Measurements from ENCODE around the gene PCCA. TPM values are rescaled to one million over a fixed set of nuclear protein-coding genes. Genes with fewer than 3 reads are reported as not detected.

Gene PCCA
- total and polyA plus RNA-seq, 2 donors (not counting 3 experiments of a cell fraction or from before 2014, with no cell fraction given): 5.7 to 20.2 TPM

GRCh38 chr13:100533588-100534041 lies 444.7 kb downstream of the PCCA start:
- intact Hi-C loops (cut with micrococcal nuclease): no loop called here
- H3K9ac ChIP-seq (replicated peaks; ENCODE audit: extremely low read depth, insufficient read depth, low read length): no peak overlapping the region
- H3K4me3 ChIP-seq (replicated peaks in 1 of 3; ENCODE audit: insufficient read depth in 1 of 3, low read depth in 1 of 3, low read length in 3 of 3): no peak overlapping the region
- BruUV-seq (replicated peaks): no TSS peak
- no peaks in the 10 kb centered on the region for H4K20me1 ChIP-seq (replicated peaks; ENCODE audit: control insufficient read depth, extremely low read depth, insufficient read depth, low read length)
- peaks cover 0 to 4% of the 10 kb centered on the region in 2 experiments for H3K36me3 ChIP-seq (ENCODE audit: control insufficient read depth in 2 of 2, extremely low read depth in 1 of 2, insufficient read depth in 2 of 2, low read length in 2 of 2)
- H3K9me1 ChIP-seq (replicated peaks; ENCODE audit: control insufficient read depth, extremely low read depth, insufficient read depth, low read length): no peaks in the 10 kb centered on the region
- H3K27ac ChIP-seq (ENCODE audit: insufficient read depth, low read depth, low read length): no peak overlapping the region
- H3K4me2 ChIP-seq (ENCODE audit: insufficient read depth, low read length): no peak overlapping the region
- no peaks in the 10 kb centered on the region for H3K79me2 ChIP-seq (ENCODE audit: control insufficient read depth, insufficient read depth, low read length)
- DNase-seq (ENCODE audit: low read depth, low spot score) (no peak), FAIRE-seq (no peak)
- POLR2A ChIA-PET: no interaction called here
- no peak overlapping the region for H2AFZ ChIP-seq (ENCODE audit: low read depth, low read length)
- H3K27me3 ChIP-seq (ENCODE audit: control insufficient read depth in 2 of 2, insufficient read depth in 2 of 2, low read length in 2 of 2): no peaks in the 10 kb centered on the region
- TF ChIP-seq POLR2AphosphoS5 (IDR thresholded peaks at IDR 0.05; ENCODE audit: insufficient read depth, low read depth, low read length) (no peak), MYC (IDR thresholded peaks at IDR 0.05; ENCODE audit: low read depth, low read length) (no peak), CTCF (IDR thresholded peaks at IDR 0.05; ENCODE audit: extremely low read depth in 1 of 2, insufficient read depth in 1 of 2, low read depth in 1 of 2, low read length in 2 of 2) (no peak)
- no peaks in the 10 kb centered on the region for H3K9me3 ChIP-seq (replicated peaks; ENCODE audit: control insufficient read depth, insufficient read depth, low read length)
- H3K4me1 ChIP-seq (ENCODE audit: control insufficient read depth, extremely low read depth, insufficient read depth, low read length): no peaks in the 10 kb centered on the region
- dilution Hi-C loops (cut with MboI; ENCODE audit: extremely low pct_ligation_motif_present, low sequenced_read_pairs): no loop called here
- CTCF ChIA-PET: no interaction called here

GRCh38 chr13:100534147-100534843 lies 445.4 kb downstream of the PCCA start:
- ChIA-PET POLR2A (no interaction called here), CTCF (no interaction called here)
- FAIRE-seq: no peak

More at GRCh38 chr13:100534147-100534843, 445.4 kb downstream of the PCCA start:
- dilution Hi-C loops (cut with MboI; ENCODE audit: extremely low pct_ligation_motif_present, low sequenced_read_pairs): no loop called here
- Histone ChIP-seq H3K27me3 (ENCODE audit: control insufficient read depth in 2 of 2, insufficient read depth in 2 of 2, low read length in 2 of 2) (no peaks in the 10 kb centered on the region), H3K79me2 (ENCODE audit: control insufficient read depth, insufficient read depth, low read length) (no peaks in the 10 kb centered on the region), H3K4me2 (ENCODE audit: insufficient read depth, low read length) (no peak overlapping the region), H3K27ac (ENCODE audit: insufficient read depth, low read depth, low read length) (no peak overlapping the region), H3K9me1 (replicated peaks; ENCODE audit: control insufficient read depth, extremely low read depth, insufficient read depth, low read length) (no peaks in the 10 kb centered on the region), H2AFZ (ENCODE audit: low read depth, low read length) (no peak overlapping the region), H3K4me3 (replicated peaks in 1 of 3; ENCODE audit: insufficient read depth in 1 of 3, low read depth in 1 of 3, low read length in 3 of 3) (no peak overlapping the region), H3K4me1 (ENCODE audit: control insufficient read depth, extremely low read depth, insufficient read depth, low read length) (no peaks in the 10 kb centered on the region), H4K20me1 (replicated peaks; ENCODE audit: control insufficient read depth, extremely low read depth, insufficient read depth, low read length) (no peaks in the 10 kb centered on the region), H3K36me3 (ENCODE audit: control insufficient read depth in 2 of 2, extremely low read depth in 1 of 2, insufficient read depth in 2 of 2, low read length in 2 of 2) (peaks cover 0 to 2% of the 10 kb centered on the region in 2 experiments), H3K9ac (replicated peaks; ENCODE audit: extremely low read depth, insufficient read depth, low read length) (no peak overlapping the region), H3K9me3 (replicated peaks; ENCODE audit: control insufficient read depth, insufficient read depth, low read length) (no peaks in the 10 kb centered on the region)
- intact Hi-C loops (cut with micrococcal nuclease): no loop called here
- DNase-seq (ENCODE audit: low read depth, low spot score): no peak
- TF ChIP-seq EZH2 (IDR thresholded peaks at IDR 0.05; ENCODE audit: borderline replicate concordance, low read depth, low read length, severe bottlenecking) (no peak), MYC (IDR thresholded peaks at IDR 0.05; ENCODE audit: low read depth, low read length) (no peak), POLR2A (IDR thresholded peaks at IDR 0.05; ENCODE audit: low read depth, low read length) (no peak), POLR2AphosphoS5 (IDR thresholded peaks at IDR 0.05; ENCODE audit: insufficient read depth, low read depth, low read length) (no peak), FOS (IDR thresholded peaks at IDR 0.05; ENCODE audit: borderline replicate concordance, insufficient read depth, low read length) (no peak), GATA2 (IDR thresholded peaks at IDR 0.05; ENCODE audit: insufficient read depth, insufficient read length, low read depth, low read length) (no peak), CTCF (IDR thresholded peaks at IDR 0.05; ENCODE audit: extremely low read depth in 1 of 2, insufficient read depth in 1 of 2, low read depth in 1 of 2, low read length in 2 of 2) (no peak), MAX (IDR thresholded peaks at IDR 0.05; ENCODE audit: insufficient read depth, insufficient read length) (no peak), JUN (IDR thresholded peaks at IDR 0.05; ENCODE audit: borderline replicate concordance, insufficient read depth, insufficient read length, low read depth) (no peak)
- BruUV-seq (replicated peaks): no TSS peak
